ACC112 (cell line): Measurements from ENCODE around the gene DGKB.

Source experiments
- H2AFZ ChIP-seq: fragments of 200-600 bp; sonication (generic); one replicate; pipeline ENCODE4 v1.6.0; 2017; ENCODE audit warnings: antibody characterized with exemption, low read length; ENCODE audit not compliant: unreplicated experiment
- H3K27ac ChIP-seq: fragments of 200-600 bp; sonication (generic); 2 replicates; pipeline ENCODE4 v1.5.1; 2014; ENCODE audit warnings: low read depth, mild to moderate bottlenecking, antibody characterized with exemption, low read length, moderate library complexity
- H3K27me3 ChIP-seq: fragments of 200-600 bp; sonication (generic); 2 replicates; pipeline ENCODE4 v1.6.1; 2014; ENCODE audit warnings: mild to moderate bottlenecking, antibody characterized with exemption, low read length, moderate library complexity, mixed read lengths; ENCODE audit not compliant: insufficient read depth
- H3K36me3 ChIP-seq: fragments of 200-600 bp; sonication (generic); 2 replicates; pipeline ENCODE4 v1.6.1; 2016; ENCODE audit warnings: mild to moderate bottlenecking, antibody characterized with exemption, low read length, moderate library complexity, mixed read lengths; ENCODE audit not compliant: insufficient read depth
- H3K4me1 ChIP-seq: fragments of 200-600 bp; sonication (generic); one replicate; pipeline ENCODE4 v1.6.1; 2016; ENCODE audit warnings: low read length, mixed read lengths; ENCODE audit not compliant: insufficient read depth, unreplicated experiment, control insufficient read depth
- H3K4me3 ChIP-seq: fragments of 200-600 bp; sonication (generic); 2 replicates; pipeline ENCODE4 v1.5.1; 2014; ENCODE audit warnings: mild to moderate bottlenecking, low read depth, low read length
- H3K79me2 ChIP-seq: fragments of 200-600 bp; sonication (generic); one replicate; pipeline ENCODE4 v1.6.0; 2016; ENCODE audit warnings: low read length; ENCODE audit not compliant: control insufficient read depth, unreplicated experiment, insufficient read depth

Gene DGKB

GRCh38 chr7:14414274-14414986, 488.1 kb downstream of the DGKB start:
- Histone ChIP-seq H3K4me3 (no peak overlapping the region), H3K79me2 (no peaks in the 10 kb centered on the region), H3K27me3 (no peaks in the 10 kb centered on the region), H3K4me1 (peaks cover under 1% of the 10 kb centered on the region), H3K36me3 (no peaks in the 10 kb centered on the region), H3K27ac (no peak overlapping the region), H2AFZ (no peak overlapping the region)

- H3K36me3 ChIP-seq, result no peaks in the 10 kb centered on the region
Observed at GRCh38 chr7:14407246-14408015, 495.1 kb downstream of the DGKB start.

GRCh38 chr7:14403587-14403986, 499.0 kb downstream of the DGKB start:
- Histone ChIP-seq H3K27me3 (no peaks in the 10 kb centered on the region), H3K79me2 (no peaks in the 10 kb centered on the region), H3K27ac (no peak overlapping the region), H3K4me1 (peaks cover 12% of the 10 kb centered on the region), H3K36me3 (no peaks in the 10 kb centered on the region), H3K4me3 (no peak overlapping the region), H2AFZ (no peak overlapping the region)

More at GRCh38 chr7:14407246-14408015, 495.1 kb downstream of the DGKB start:
- H3K4me3 ChIP-seq, result no peak overlapping the region
- no peak overlapping the region for H3K27ac ChIP-seq
- H3K4me1 ChIP-seq, result peaks cover 4% of the 10 kb centered on the region
- H3K79me2 ChIP-seq, result no peaks in the 10 kb centered on the region
- H2AFZ ChIP-seq, result no peak overlapping the region
- no peaks in the 10 kb centered on the region for H3K27me3 ChIP-seq

- Histone ChIP-seq H2AFZ (no peak overlapping the region), H3K4me1 (peaks cover 12% of the 10 kb centered on the region), H3K27ac (no peak overlapping the region)
Observed at GRCh38 chr7:14400271-14400670, 502.3 kb downstream of the DGKB start.

GRCh38 chr7:14398526-14398925, 504.0 kb downstream of the DGKB start:
- H2AFZ ChIP-seq, result no peak overlapping the region
- no peak overlapping the region for H3K27ac ChIP-seq
- H3K4me1 ChIP-seq, result peaks cover 12% of the 10 kb centered on the region
- H3K27me3 ChIP-seq, result no peaks in the 10 kb centered on the region
- H3K79me2 ChIP-seq, result no peaks in the 10 kb centered on the region
- no peak overlapping the region for H3K4me3 ChIP-seq
- H3K36me3 ChIP-seq, result no peaks in the 10 kb centered on the region

More at GRCh38 chr7:14400271-14400670, 502.3 kb downstream of the DGKB start:
- Histone ChIP-seq H3K27me3 (no peaks in the 10 kb centered on the region), H3K36me3 (no peaks in the 10 kb centered on the region), H3K4me3 (no peak overlapping the region), H3K79me2 (no peaks in the 10 kb centered on the region)

GRCh38 chr7:14395860-14396259, 506.7 kb downstream of the DGKB start:
- H3K27me3 ChIP-seq, result no peaks in the 10 kb centered on the region
- H3K27ac ChIP-seq, result no peak overlapping the region
- no peaks in the 10 kb centered on the region for H3K4me1 ChIP-seq
- H3K36me3 ChIP-seq, result no peaks in the 10 kb centered on the region
- H3K4me3 ChIP-seq, result no peak overlapping the region
- no peaks in the 10 kb centered on the region for H3K79me2 ChIP-seq
- no peak overlapping the region for H2AFZ ChIP-seq

- Histone ChIP-seq H3K27me3 (no peaks in the 10 kb centered on the region), H2AFZ (peak overlapping the region; percentile 11), H3K36me3 (no peaks in the 10 kb centered on the region), H3K27ac (no peak overlapping the region), H3K4me1 (no peaks in the 10 kb centered on the region), H3K79me2 (no peaks in the 10 kb centered on the region), H3K4me3 (no peak overlapping the region)
Observed at GRCh38 chr7:14394786-14395185, 507.8 kb downstream of the DGKB start.

GRCh38 chr7:14389595-14389994, 513.0 kb downstream of the DGKB start:
- H3K36me3 ChIP-seq, result no peaks in the 10 kb centered on the region
- H2AFZ ChIP-seq, result no peak overlapping the region
- no peaks in the 10 kb centered on the region for H3K27me3 ChIP-seq
- H3K27ac ChIP-seq, result no peak overlapping the region
- H3K79me2 ChIP-seq, result no peaks in the 10 kb centered on the region
- peaks cover 6% of the 10 kb centered on the region for H3K4me1 ChIP-seq
- H3K4me3 ChIP-seq, result no peak overlapping the region

GRCh38 chr7:14389181-14389591, 513.4 kb downstream of the DGKB start:
- no peak overlapping the region for H3K27ac ChIP-seq
- no peak overlapping the region for H2AFZ ChIP-seq
- H3K79me2 ChIP-seq, result no peaks in the 10 kb centered on the region
- H3K4me1 ChIP-seq, result peaks cover 6% of the 10 kb centered on the region
- no peaks in the 10 kb centered on the region for H3K27me3 ChIP-seq
- H3K36me3 ChIP-seq, result no peaks in the 10 kb centered on the region
- no peak overlapping the region for H3K4me3 ChIP-seq

GRCh38 chr7:14385074-14385473, 517.5 kb downstream of the DGKB start:
- H3K4me3 ChIP-seq, result no peak overlapping the region

GRCh38 chr7:14381936-14382335, 520.6 kb downstream of the DGKB start:
- Histone ChIP-seq H3K36me3 (no peaks in the 10 kb centered on the region), H3K4me3 (no peak overlapping the region), H2AFZ (no peak overlapping the region), H3K27ac (no peak overlapping the region), H3K27me3 (no peaks in the 10 kb centered on the region), H3K79me2 (no peaks in the 10 kb centered on the region), H3K4me1 (peaks cover 42% of the 10 kb centered on the region)

More at GRCh38 chr7:14385074-14385473, 517.5 kb downstream of the DGKB start:
- Histone ChIP-seq H2AFZ (peak overlapping the region; percentile 72), H3K27me3 (no peaks in the 10 kb centered on the region), H3K27ac (no peak overlapping the region), H3K36me3 (no peaks in the 10 kb centered on the region), H3K4me1 (peaks cover 22% of the 10 kb centered on the region), H3K79me2 (no peaks in the 10 kb centered on the region)
